IMR-90 (cell line): ENCODE data around the gene KMT2C. TPM values are rescaled to one million over a fixed set of nuclear protein-coding genes. Genes with fewer than 3 reads are reported as not detected.

Experiments
- ATAC-seq: fragments of 200-7000 bp; cut with Tn5 transposase; 2 replicates; pipeline ENCODE4 v1.9.1; 2020; ENCODE audit warnings: low read depth, mild to moderate bottlenecking, moderate library complexity
- BruUV-seq: library from RNA; stranded (reverse); fragments of 400-500 nt; replicated peaks from 2 replicates; lab custom pipeline; 2021; lab: Mats Ljungman, UMichigan
- CTCF ChIA-PET: fragments of 300-600 bp; formaldehyde crosslinking; extraction: SDS; loops from one replicate; lab custom pipeline; 2021; ENCODE audit warnings: antibody characterized with exemption; lab: Yijun Ruan, JAX
- POLR2A ChIA-PET: fragments of 300-600 bp; sonication (Branson Sonifier 250); formaldehyde crosslinking; loops from one replicate; lab custom pipeline; 2022; ENCODE audit warnings: antibody characterized with exemption; ENCODE audit not compliant: unreplicated experiment; lab: Charles Lee
- DNase-seq: peaks from one replicate; pipeline ENCODE4 v3.0.0; 2013
- H2AFZ ChIP-seq: replicated peaks from 2 replicates; pipeline ENCODE3; 2013; ENCODE audit warnings: low read length, mild to moderate bottlenecking; ENCODE audit not compliant: poor library complexity
- H2AK5ac ChIP-seq: 2 replicates; pipeline ENCODE4 v1.6.1; 2013; ENCODE audit warnings: low read depth, low read length, inconsistent platforms
- H2AK9ac ChIP-seq: replicated peaks from 2 replicates; pipeline ENCODE3; 2013; ENCODE audit warnings: mild to moderate bottlenecking, low read depth, low read length, moderate library complexity; ENCODE audit not compliant: poor library complexity
- H2BK120ac ChIP-seq: 2 replicates; pipeline ENCODE4 v1.6.1; 2013; ENCODE audit warnings: low read depth, low read length, inconsistent platforms
- H2BK15ac ChIP-seq: 3 replicates; pipeline ENCODE4 v1.6.1; 2013; ENCODE audit warnings: low read depth, low read length, inconsistent platforms
- H2BK20ac ChIP-seq: 2 replicates; pipeline ENCODE4 v1.6.1; 2013; ENCODE audit warnings: low read depth, mild to moderate bottlenecking, inconsistent platforms, low read length, moderate library complexity
- H2BK5ac ChIP-seq: 2 replicates; pipeline ENCODE4 v1.6.1; 2013; ENCODE audit warnings: mild to moderate bottlenecking, low read depth, low read length, inconsistent platforms; ENCODE audit not compliant: poor library complexity, severe bottlenecking
- H3K14ac ChIP-seq: replicated peaks from 2 replicates; pipeline ENCODE4 v1.6.1; 2013; ENCODE audit warnings: low read depth, low read length, inconsistent platforms
- H3K18ac ChIP-seq: 2 replicates; pipeline ENCODE4 v1.6.1; 2013; ENCODE audit warnings: low read depth, low read length, control low read depth
- H3K23ac ChIP-seq: 2 replicates; pipeline ENCODE4 v1.6.1; 2013; ENCODE audit warnings: low read depth, low read length, inconsistent platforms
- H3K27ac ChIP-seq: 2 replicates; pipeline ENCODE4 v1.5.1; 2013; ENCODE audit warnings: mild to moderate bottlenecking, control low read depth, low read length; ENCODE audit not compliant: insufficient read depth
- H3K27me3 ChIP-seq: 2 replicates; pipeline ENCODE4 v1.6.1; 2013; ENCODE audit warnings: low read length; ENCODE audit not compliant: control insufficient read depth, insufficient read depth
- H3K36me3 ChIP-seq: 2 replicates; pipeline ENCODE4 v1.6.1; 2013; ENCODE audit warnings: low read length, mixed read lengths; ENCODE audit not compliant: control insufficient read depth, insufficient read depth
- H3K4ac ChIP-seq: 2 replicates; pipeline ENCODE4 v1.6.1; 2013; ENCODE audit warnings: low read depth, low read length, inconsistent platforms
- H3K4me1 ChIP-seq: 2 replicates; pipeline ENCODE4 v1.6.1; 2013; ENCODE audit warnings: low read length, mixed read lengths; ENCODE audit not compliant: control insufficient read depth, insufficient read depth
- H3K4me2 ChIP-seq: 2 replicates; pipeline ENCODE4 v1.6.1; 2013; ENCODE audit warnings: low read depth, mild to moderate bottlenecking, control low read depth, low read length, moderate library complexity
- H3K4me3 ChIP-seq: 2 replicates; pipeline ENCODE4 v1.5.1; 2013; ENCODE audit warnings: low read depth, mild to moderate bottlenecking, control low read depth, low read length, moderate library complexity; ENCODE audit not compliant: insufficient read depth
- H3K56ac ChIP-seq: 2 replicates; pipeline ENCODE4 v1.6.1; 2013; ENCODE audit warnings: low read length, inconsistent platforms; ENCODE audit not compliant: insufficient read depth; ENCODE audit errors: extremely low read depth
- H3K79me1 ChIP-seq, 2 experiments: 2 replicates each; pipeline ENCODE4 v1.6.1; 2013; ENCODE audit warnings: low read length in 2 of 2, inconsistent platforms in 1 of 2, low read depth in 1 of 2
- H3K9ac ChIP-seq: 2 replicates; pipeline ENCODE4 v1.6.1; 2013; ENCODE audit warnings: low read depth, low read length, control low read depth
- H3K9me1 ChIP-seq: 2 replicates; pipeline ENCODE4 v1.6.1; 2013; ENCODE audit warnings: low read length, inconsistent platforms; ENCODE audit not compliant: insufficient read depth
- H3K9me3 ChIP-seq: 2 replicates; pipeline ENCODE4 v1.6.1; 2013; ENCODE audit warnings: low read length; ENCODE audit not compliant: control insufficient read depth, insufficient read depth
- H4K20me1 ChIP-seq: 2 replicates; pipeline ENCODE4 v1.6.1; 2013; ENCODE audit warnings: low read length, inconsistent platforms; ENCODE audit not compliant: insufficient read depth
- H4K5ac ChIP-seq: 2 replicates; pipeline ENCODE4 v1.6.1; 2013; ENCODE audit warnings: mild to moderate bottlenecking, low read depth, low read length, control low read depth
- H4K8ac ChIP-seq, 2 experiments: 2 replicates each; pipeline ENCODE4 v1.6.1; 2013; ENCODE audit warnings: low read depth in 2 of 2, low read length in 2 of 2, control low read depth in 1 of 2, inconsistent platforms in 1 of 2
- H4K91ac ChIP-seq: 2 replicates; pipeline ENCODE4 v1.6.1; 2013; ENCODE audit warnings: low read depth, low read length, inconsistent platforms; ENCODE audit not compliant: insufficient read depth
- BHLHE40 ChIP-seq: fragments of 150-350 bp; IDR thresholded peaks from 2 replicates; pipeline ENCODE4 v1.6.1; 2016; ENCODE audit warnings: mild to moderate bottlenecking, low read depth, low read length
- CEBPB ChIP-seq: IDR thresholded peaks from 2 replicates; pipeline ENCODE4 v1.6.1; 2012; ENCODE audit warnings: low read depth, low read length, improper control_type of control experiment
- CHD1 ChIP-seq: IDR thresholded peaks from 2 replicates; pipeline ENCODE4 v1.6.1; 2012; ENCODE audit warnings: low read depth, low read length, improper control_type of control experiment
- FOS ChIP-seq: fragments of 150-350 bp; IDR thresholded peaks from 2 replicates; pipeline ENCODE4 v1.6.1; 2016; ENCODE audit warnings: low read depth, low read length
- MAZ ChIP-seq: IDR thresholded peaks from 2 replicates; pipeline ENCODE4 v1.6.1; 2012; ENCODE audit warnings: low read depth, mild to moderate bottlenecking, low read length, improper control_type of control experiment, moderate library complexity, borderline replicate concordance
- NFE2L2 ChIP-seq: fragments of 150-350 bp; IDR thresholded peaks from 2 replicates; pipeline ENCODE4 v1.6.1; 2016; ENCODE audit warnings: low read depth, mild to moderate bottlenecking, low read length
- POLR2A ChIP-seq: IDR thresholded peaks from 2 replicates; pipeline ENCODE4 v1.6.1; 2012; ENCODE audit warnings: mild to moderate bottlenecking, low read depth, low read length
- RAD21 ChIP-seq: IDR thresholded peaks from 2 replicates; pipeline ENCODE4 v1.6.1; 2012; ENCODE audit warnings: low read length, improper control_type of control experiment
- RCOR1 ChIP-seq: IDR thresholded peaks from 2 replicates; pipeline ENCODE4 v1.6.1; 2012; ENCODE audit warnings: mild to moderate bottlenecking, low read length, improper control_type of control experiment; ENCODE audit not compliant: insufficient replicate concordance
- RFX5 ChIP-seq: IDR thresholded peaks from 2 replicates; pipeline ENCODE4 v1.8.0; 2012; ENCODE audit warnings: low read depth, mild to moderate bottlenecking, low read length, moderate library complexity
- SMC3 ChIP-seq: fragments of 150-350 bp; IDR thresholded peaks from 2 replicates; pipeline ENCODE4 v1.6.1; 2016; ENCODE audit warnings: low read depth, mild to moderate bottlenecking, antibody characterized with exemption, low read length, moderate library complexity
- WGBS, 2 experiments: methylation state at CpG; one replicate each; pipeline versions ENCODE4 v1.1.5 to v1.1.7; 2013; ENCODE audit warnings: missing lambda C conversion rate in 2 of 2; ENCODE audit not compliant: insufficient read length in 1 of 2; ENCODE audit errors: extremely low coverage in 2 of 2; 5-methylcytosine and 5-hydroxymethylcytosine counted together
- dilution Hi-C: fragments of 300-500 bp; cut with HindIII; formaldehyde crosslinking; loops from one replicate; pipeline ENCODE4 v1.14.3; 2018; ENCODE audit warnings: low sequenced_read_pairs; ENCODE audit not compliant: unreplicated experiment
- in situ Hi-C: fragments of 300-500 bp; cut with MboI; formaldehyde crosslinking; loops from 3 replicates; pipeline ENCODE4 v1.14.3; 2019; ENCODE audit warnings: low sequenced_read_pairs, inconsistent platforms, mixed read lengths
- intact Hi-C: fragments of 100-400 bp; cut with micrococcal nuclease; formaldehyde crosslinking; loops from 2 replicates; pipeline ENCODE4 v1.10.0; 2022
- polyA plus RNA-seq, 3 experiments: library from polyadenylated mRNA; depleted of rRNA; stranded (reverse); fragments of >200 nt; gene quantifications; 2 replicates each; pipeline ENCODE4 v1.2.3, GENCODE V29; 2012; ENCODE audit warnings: low replicate concordance in 1 of 3
- total RNA-seq: library from RNA; depleted of rRNA; stranded (reverse); fragments of >200 nt; gene quantifications from 2 replicates; pipeline ENCODE4 v1.2.3, GENCODE V29; 2012
- TF ChIP-seq, protein P1 (sequence below): conservative IDR thresholded peaks from 2 replicates; pipeline ENCODE4 v1.5.1; 2012; ENCODE audit warnings: mild to moderate bottlenecking, low read depth, low read length, improper control_type of control experiment
- TF ChIP-seq, protein P2 (sequence below): fragments of 150-350 bp; IDR thresholded peaks from 2 replicates; pipeline ENCODE4 v1.6.1; 2017; ENCODE audit warnings: mild to moderate bottlenecking, antibody characterized with exemption, low read length, low read depth

The KMT2C gene
- total and polyA plus RNA-seq, 2 of the 4 experiments (the other 2 are of a cell fraction): 8.0 to 23.3 TPM

DNA sequence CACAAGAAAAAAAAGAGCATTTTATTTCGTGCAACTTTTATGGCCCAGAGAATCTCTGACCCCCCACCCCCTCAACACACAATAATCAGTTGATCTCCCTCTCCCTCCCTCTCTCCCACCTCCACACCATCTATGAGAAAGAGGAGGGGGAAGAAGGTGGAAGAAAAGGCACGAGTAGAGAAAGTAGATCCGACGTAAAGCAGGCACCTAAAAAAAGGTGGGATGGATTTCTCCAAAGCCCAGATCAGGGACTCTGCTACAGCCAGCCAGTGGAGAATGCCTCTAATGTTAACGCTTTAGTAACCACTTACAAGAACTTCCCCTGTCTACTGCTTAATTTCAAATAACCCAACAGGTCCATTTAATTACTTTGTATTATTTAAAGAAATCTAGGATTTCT, 24.4 kb downstream of the KMT2C start:
- in situ Hi-C loops (no loop called here), dilution Hi-C loops (no loop called here), intact Hi-C loops (no loop called here)
- Histone ChIP-seq H3K56ac (no peak overlapping the region), H3K9me3 (no peaks in the 10 kb centered on the region; the same call in 1 of the 2 replicates), H2AFZ (no peak overlapping the region), H3K4me1 (0 out of 2 replicates have a peak, but pooled peaks cover 2% of the 10 kb centered on the region), H2BK120ac (no peak overlapping the region), H3K9me1 (0 out of 2 replicates have a peak, but pooled peaks cover 3% of the 10 kb centered on the region), H3K4ac (no peak overlapping the region), H3K4me2 (no peak overlapping the region), H2AK9ac (no peak overlapping the region), H3K79me1 (peaks cover 3 to 25% of the 10 kb centered on the region in 2 experiments; a peak in 2 of 4 replicates), H4K5ac (no peak overlapping the region), H2BK15ac (no peak overlapping the region), H2AK5ac (no peak overlapping the region), H4K8ac (no peak overlapping the region), H3K4me3 (no peak overlapping the region), H4K20me1 (peaks cover 42% of the 10 kb centered on the region), H4K91ac (no peak overlapping the region), H3K27me3 (no peaks in the 10 kb centered on the region), H3K27ac (no peak overlapping the region), H3K18ac (no peak overlapping the region), H3K9ac (no peak overlapping the region), H3K23ac (no peak overlapping the region), H2BK20ac (no peak overlapping the region), H3K36me3 (no peaks in the 10 kb centered on the region), H3K14ac (no peak overlapping the region), H2BK5ac (no peak overlapping the region)
- ChIA-PET CTCF (no interaction called here), POLR2A (no interaction called here)
- no peak for TF ChIP-seq POLR2A
- no peak for TF ChIP-seq RAD21
- TF ChIP-seq, protein P1, sequence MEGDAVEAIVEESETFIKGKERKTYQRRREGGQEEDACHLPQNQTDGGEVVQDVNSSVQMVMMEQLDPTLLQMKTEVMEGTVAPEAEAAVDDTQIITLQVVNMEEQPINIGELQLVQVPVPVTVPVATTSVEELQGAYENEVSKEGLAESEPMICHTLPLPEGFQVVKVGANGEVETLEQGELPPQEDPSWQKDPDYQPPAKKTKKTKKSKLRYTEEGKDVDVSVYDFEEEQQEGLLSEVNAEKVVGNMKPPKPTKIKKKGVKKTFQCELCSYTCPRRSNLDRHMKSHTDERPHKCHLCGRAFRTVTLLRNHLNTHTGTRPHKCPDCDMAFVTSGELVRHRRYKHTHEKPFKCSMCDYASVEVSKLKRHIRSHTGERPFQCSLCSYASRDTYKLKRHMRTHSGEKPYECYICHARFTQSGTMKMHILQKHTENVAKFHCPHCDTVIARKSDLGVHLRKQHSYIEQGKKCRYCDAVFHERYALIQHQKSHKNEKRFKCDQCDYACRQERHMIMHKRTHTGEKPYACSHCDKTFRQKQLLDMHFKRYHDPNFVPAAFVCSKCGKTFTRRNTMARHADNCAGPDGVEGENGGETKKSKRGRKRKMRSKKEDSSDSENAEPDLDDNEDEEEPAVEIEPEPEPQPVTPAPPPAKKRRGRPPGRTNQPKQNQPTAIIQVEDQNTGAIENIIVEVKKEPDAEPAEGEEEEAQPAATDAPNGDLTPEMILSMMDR: no peak
- TF ChIP-seq FOS: no peak
- no peak for TF ChIP-seq CEBPB
- TF ChIP-seq SMC3: no peak
- no peak for TF ChIP-seq RCOR1
- TF ChIP-seq CHD1: no peak
- no peak for TF ChIP-seq NFE2L2
- no peak for TF ChIP-seq BHLHE40
- TF ChIP-seq MAZ: no peak
- no peak for TF ChIP-seq RFX5
- TF ChIP-seq, protein P2, sequence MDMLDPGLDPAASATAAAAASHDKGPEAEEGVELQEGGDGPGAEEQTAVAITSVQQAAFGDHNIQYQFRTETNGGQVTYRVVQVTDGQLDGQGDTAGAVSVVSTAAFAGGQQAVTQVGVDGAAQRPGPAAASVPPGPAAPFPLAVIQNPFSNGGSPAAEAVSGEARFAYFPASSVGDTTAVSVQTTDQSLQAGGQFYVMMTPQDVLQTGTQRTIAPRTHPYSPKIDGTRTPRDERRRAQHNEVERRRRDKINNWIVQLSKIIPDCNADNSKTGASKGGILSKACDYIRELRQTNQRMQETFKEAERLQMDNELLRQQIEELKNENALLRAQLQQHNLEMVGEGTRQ: no peak
- ATAC-seq (no peak), DNase-seq (no peak)
- no CpG with 5 or more reads among the region's 5 CpGs for WGBS, 2 experiments
- no TSS peak for BruUV-seq
